Esophagus muscularis mucosa (tissue), 4 donors: Measurements from ENCODE around the gene RPS6KC1.
"Not testable (repeated sequence)": the region's sequence is repeated elsewhere in the genome, so short reads cannot be mapped to it uniquely, and the experiment has no call there.

Experiments used
- EP300 ChIP-seq: sonication (generic); formaldehyde crosslinking; IDR thresholded peaks from one replicate; pipeline ENCODE4 v1.6.1; 2017; ENCODE audit warnings: antibody characterized with exemption
- POLR2A ChIP-seq: fragments of 450-650 bp; IDR thresholded peaks from one replicate; pipeline ENCODE4 v1.6.1; 2017; ENCODE audit warnings: antibody characterized with exemption, moderate library complexity, mild to moderate bottlenecking, low read depth
- POLR2AphosphoS5 ChIP-seq, 2 donors: sonication (generic); formaldehyde crosslinking; IDR thresholded peaks; one replicate each; pipeline ENCODE4 v1.6.1; 2017; ENCODE audit warnings: antibody characterized with exemption in 2 of 2
- TF ChIP-seq, protein P1 (sequence below), 3 experiments: fragments of 200-600 bp in 2 of 3; fragments of 450-650 bp in 1 of 3; sonication (generic) in 2 of 3; IDR thresholded peaks; one replicate each; pipeline ENCODE4 v1.5.1; 2017 to 2019; ENCODE audit warnings: antibody characterized with exemption in 3 of 3, mild to moderate bottlenecking in 2 of 3, moderate library complexity in 1 of 3

DNA sequence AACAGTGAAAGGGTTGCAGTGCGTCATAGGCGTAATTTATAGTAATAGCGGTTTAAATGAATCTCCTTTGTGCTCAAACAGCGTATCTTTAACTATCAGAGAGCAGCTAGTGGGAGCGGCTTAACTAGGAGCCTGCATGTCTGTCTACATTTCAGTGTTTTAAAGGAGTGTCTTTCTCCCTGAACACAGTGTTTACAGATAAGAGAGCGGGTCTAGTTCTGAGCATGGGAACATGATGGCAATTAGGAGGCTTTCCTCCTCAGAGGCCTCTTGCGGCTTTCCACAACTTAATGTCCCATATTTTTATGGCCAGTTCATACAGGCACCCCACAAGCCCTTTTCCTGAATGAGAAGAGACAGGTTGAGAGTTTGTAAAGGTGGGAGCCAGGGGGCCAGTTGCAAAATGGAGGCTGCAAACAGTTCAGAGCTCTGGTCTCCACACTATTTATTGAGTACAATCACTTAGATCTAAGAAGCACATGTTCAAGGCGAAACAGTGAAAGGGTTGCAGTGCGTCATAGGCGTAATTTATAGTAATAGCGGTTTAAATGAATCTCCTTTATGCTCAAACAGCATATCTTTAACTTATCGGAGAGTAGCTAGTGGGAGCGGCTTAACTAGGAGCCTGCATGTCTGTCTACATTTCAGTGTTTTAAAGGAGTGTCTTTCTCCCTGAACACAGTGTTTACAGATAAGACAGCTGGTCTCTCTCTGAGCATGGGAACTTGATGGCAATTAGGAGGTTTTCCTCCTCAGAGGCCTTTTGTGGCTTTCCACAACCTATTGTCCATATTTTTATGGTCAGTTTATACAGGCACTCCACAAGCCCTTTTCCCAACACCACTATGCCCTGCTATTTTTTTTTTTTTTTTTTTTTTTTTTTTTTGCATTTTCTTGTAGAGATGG is 5.5 kb upstream of the RPS6KC1 start:
- TF ChIP-seq POLR2A; POLR2AphosphoS5 (IDR thresholded peaks at IDR 0.05); EP300: not testable (repeated sequence)
- TF ChIP-seq, protein P1, sequence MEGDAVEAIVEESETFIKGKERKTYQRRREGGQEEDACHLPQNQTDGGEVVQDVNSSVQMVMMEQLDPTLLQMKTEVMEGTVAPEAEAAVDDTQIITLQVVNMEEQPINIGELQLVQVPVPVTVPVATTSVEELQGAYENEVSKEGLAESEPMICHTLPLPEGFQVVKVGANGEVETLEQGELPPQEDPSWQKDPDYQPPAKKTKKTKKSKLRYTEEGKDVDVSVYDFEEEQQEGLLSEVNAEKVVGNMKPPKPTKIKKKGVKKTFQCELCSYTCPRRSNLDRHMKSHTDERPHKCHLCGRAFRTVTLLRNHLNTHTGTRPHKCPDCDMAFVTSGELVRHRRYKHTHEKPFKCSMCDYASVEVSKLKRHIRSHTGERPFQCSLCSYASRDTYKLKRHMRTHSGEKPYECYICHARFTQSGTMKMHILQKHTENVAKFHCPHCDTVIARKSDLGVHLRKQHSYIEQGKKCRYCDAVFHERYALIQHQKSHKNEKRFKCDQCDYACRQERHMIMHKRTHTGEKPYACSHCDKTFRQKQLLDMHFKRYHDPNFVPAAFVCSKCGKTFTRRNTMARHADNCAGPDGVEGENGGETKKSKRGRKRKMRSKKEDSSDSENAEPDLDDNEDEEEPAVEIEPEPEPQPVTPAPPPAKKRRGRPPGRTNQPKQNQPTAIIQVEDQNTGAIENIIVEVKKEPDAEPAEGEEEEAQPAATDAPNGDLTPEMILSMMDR (IDR thresholded peaks at IDR 0.05), result not testable (repeated sequence)
